ENCODE data around the gene C16orf92. TPM values are rescaled to one million over a fixed set of nuclear protein-coding genes. Genes with fewer than 3 reads are reported as not detected.
A peak's percentile ranks its signal among the peaks of the same experiment; 100 is the strongest.

C16orf92 gene
- total RNA-seq, 1 donor from 2014 or later = not detected

DNA sequence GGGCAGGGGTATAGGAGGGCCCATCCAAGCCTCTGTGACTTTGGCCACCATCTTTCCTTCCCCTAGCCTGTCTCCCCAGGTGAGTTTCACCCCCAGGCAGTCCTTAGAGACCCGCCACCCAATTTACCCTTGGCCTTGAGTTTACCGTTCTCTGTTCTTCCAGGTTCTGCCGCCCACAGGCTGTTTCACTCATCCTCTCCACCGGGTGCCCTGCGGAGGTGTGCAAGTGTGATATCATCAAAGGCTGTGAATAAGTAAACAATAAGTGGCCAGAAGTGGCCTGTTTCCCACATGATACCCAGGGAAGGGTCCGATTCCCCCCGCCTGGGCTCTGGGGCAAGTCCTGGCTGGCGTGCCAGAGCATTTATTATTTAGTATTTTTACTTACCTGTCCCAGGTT is 23.2 kb downstream of the C16orf92 start:
- H3K27ac Mint-ChIP-seq = no peak overlapping the region
- DNase-seq = no peak
- ATAC-seq (ENCODE audit: low read depth) = no peak
- H3K27me3 Mint-ChIP-seq = no peaks in the 10 kb centered on the region
- no peaks in the 10 kb centered on the region for H3K4me1 Mint-ChIP-seq
- ChIA-PET POLR2A (no interaction called here), CTCF (no interaction called here)
- H3K9me3 Mint-ChIP-seq = no peaks in the 10 kb centered on the region
- H3K4me3 Mint-ChIP-seq = no peak overlapping the region
- intact Hi-C loops (cut with micrococcal nuclease) = no loop called here
- TF ChIP-seq, protein P1, sequence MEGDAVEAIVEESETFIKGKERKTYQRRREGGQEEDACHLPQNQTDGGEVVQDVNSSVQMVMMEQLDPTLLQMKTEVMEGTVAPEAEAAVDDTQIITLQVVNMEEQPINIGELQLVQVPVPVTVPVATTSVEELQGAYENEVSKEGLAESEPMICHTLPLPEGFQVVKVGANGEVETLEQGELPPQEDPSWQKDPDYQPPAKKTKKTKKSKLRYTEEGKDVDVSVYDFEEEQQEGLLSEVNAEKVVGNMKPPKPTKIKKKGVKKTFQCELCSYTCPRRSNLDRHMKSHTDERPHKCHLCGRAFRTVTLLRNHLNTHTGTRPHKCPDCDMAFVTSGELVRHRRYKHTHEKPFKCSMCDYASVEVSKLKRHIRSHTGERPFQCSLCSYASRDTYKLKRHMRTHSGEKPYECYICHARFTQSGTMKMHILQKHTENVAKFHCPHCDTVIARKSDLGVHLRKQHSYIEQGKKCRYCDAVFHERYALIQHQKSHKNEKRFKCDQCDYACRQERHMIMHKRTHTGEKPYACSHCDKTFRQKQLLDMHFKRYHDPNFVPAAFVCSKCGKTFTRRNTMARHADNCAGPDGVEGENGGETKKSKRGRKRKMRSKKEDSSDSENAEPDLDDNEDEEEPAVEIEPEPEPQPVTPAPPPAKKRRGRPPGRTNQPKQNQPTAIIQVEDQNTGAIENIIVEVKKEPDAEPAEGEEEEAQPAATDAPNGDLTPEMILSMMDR (IDR thresholded peaks at IDR 0.05) = no peak
- H3K36me3 Mint-ChIP-seq (ENCODE audit: low read depth) = no peaks in the 10 kb centered on the region

- ATAC-seq (ENCODE audit: low read depth) (no peak), DNase-seq (no peak)
- Mint-ChIP-seq H3K4me1 (no peaks in the 10 kb centered on the region), H3K9me3 (no peaks in the 10 kb centered on the region), H3K36me3 (ENCODE audit: low read depth) (no peaks in the 10 kb centered on the region), H3K27me3 (no peaks in the 10 kb centered on the region), H3K4me3 (no peak overlapping the region), H3K27ac (no peak overlapping the region)
- intact Hi-C loops (cut with micrococcal nuclease) = no loop called here
- ChIA-PET CTCF (no interaction called here), POLR2A (no interaction called here)
- TF ChIP-seq, protein P1 (IDR thresholded peaks at IDR 0.05) = no peak
Observed at GRCh38 chr16:30046588-30046987, 23.6 kb downstream of the C16orf92 start.

- Mint-ChIP-seq H3K9me3 (no peaks in the 10 kb centered on the region), H3K4me1 (peaks cover 9% of the 10 kb centered on the region), H3K36me3 (ENCODE audit: low read depth) (no peaks in the 10 kb centered on the region), H3K27me3 (no peaks in the 10 kb centered on the region), H3K4me3 (no peak overlapping the region), H3K27ac (no peak overlapping the region)
- DNase-seq (no peak), ATAC-seq (ENCODE audit: low read depth) (no peak)
- CTCF ChIA-PET = no interaction called here
- POLR2A ChIA-PET = interaction anchor here (0.7 kb wide), 1 partner anchor 50 kb away, joined by 3 read pairs; no protein-coding TSS in a partner anchor
- intact Hi-C loops (cut with micrococcal nuclease) = no loop called here
- TF ChIP-seq, protein P1 (IDR thresholded peaks at IDR 0.05) = no peak
Observed at GRCh38 chr16:30049871-30050270, 26.9 kb downstream of the C16orf92 start.

DNA sequence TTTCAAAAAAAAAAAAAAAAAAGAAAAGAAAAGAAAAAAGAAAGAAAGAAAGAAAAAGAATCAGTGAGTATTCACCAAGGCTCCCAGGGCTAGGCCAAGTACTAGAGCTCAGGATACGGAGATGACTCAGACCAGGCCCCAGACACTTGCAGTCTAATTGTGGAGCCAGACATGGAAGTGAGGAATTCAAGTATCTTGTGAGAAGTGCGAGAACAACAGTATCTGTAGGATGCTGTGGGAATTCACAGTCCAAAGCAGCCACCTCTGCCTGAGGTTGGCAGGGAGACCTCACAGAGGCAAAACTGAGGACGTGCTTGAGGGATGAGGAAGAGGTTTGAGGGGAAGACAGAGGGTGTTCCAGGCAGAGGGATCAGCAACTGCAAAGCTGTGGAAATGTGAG is 28.5 kb downstream of the C16orf92 start:
- Mint-ChIP-seq H3K9me3 (no peaks in the 10 kb centered on the region), H3K4me1 (peaks cover 9% of the 10 kb centered on the region), H3K27ac (no peak overlapping the region), H3K27me3 (no peaks in the 10 kb centered on the region), H3K36me3 (ENCODE audit: low read depth) (no peaks in the 10 kb centered on the region), H3K4me3 (peak overlapping the region; percentile 9)
- ChIA-PET CTCF (no interaction called here), POLR2A (interaction anchor here (0.6 to 3.0 kb wide), 3 partner anchors 13 to 366 kb away, joined by 4 to 27 read pairs (median 9); partner anchors contain the start of gene ALDOA)
- no peak for DNase-seq
- intact Hi-C loops (cut with micrococcal nuclease) = no loop called here
- no peak for ATAC-seq (ENCODE audit: low read depth)
- TF ChIP-seq, protein P1 (IDR thresholded peaks at IDR 0.05) = no peak

- Mint-ChIP-seq H3K27me3 (no peaks in the 10 kb centered on the region), H3K36me3 (ENCODE audit: low read depth) (no peaks in the 10 kb centered on the region), H3K4me3 (peak overlapping the region; percentile 84), H3K4me1 (peaks cover 9% of the 10 kb centered on the region), H3K27ac (peak overlapping the region; percentile 46), H3K9me3 (no peaks in the 10 kb centered on the region)
- peak; percentile 87 for ATAC-seq (ENCODE audit: low read depth)
- POLR2A ChIA-PET = interaction anchor here (1.0 to 3.0 kb wide), 3 partner anchors 9 to 22 kb away, joined by 3 to 27 read pairs (median 6); partner anchors contain the start of genes ALDOA and TLCD3B
- CTCF ChIA-PET = interaction anchor here (0.7 to 1.6 kb wide), 3 partner anchors 11 to 79 kb away, joined by 3 to 4 read pairs (median 3); partner anchors contain the start of gene TAOK2
- intact Hi-C loops (cut with micrococcal nuclease) = loop anchor here (1.0 kb wide), 3 partner anchors 12 to 190 kb away; partner anchors contain the start of genes ALDOA and CDIPT
- TF ChIP-seq, protein P1 (IDR thresholded peaks at IDR 0.05) = no peak
- DNase-seq = peak; percentile 86
Observed at GRCh38 chr16:30052671-30053372, 29.8 kb downstream of the C16orf92 start.

All from activated B cell treated with CpG ODN at 0.5 μM for 24 hours (primary cell).